Epithelial cell of prostate (primary cell): ENCODE results near the gene NEDD4L.

ENCODE experiments used
- DNase-seq: peaks from one replicate; pipeline ENCODE4 v3.0.0-alpha.2; 2011; ENCODE audit warnings: low read depth, low spot score
- H3K27ac ChIP-seq: fragments of 450-650 bp; 2 replicates; pipeline ENCODE4 v1.5.1; 2017; ENCODE audit warnings: mild to moderate bottlenecking

The NEDD4L gene

DNA sequence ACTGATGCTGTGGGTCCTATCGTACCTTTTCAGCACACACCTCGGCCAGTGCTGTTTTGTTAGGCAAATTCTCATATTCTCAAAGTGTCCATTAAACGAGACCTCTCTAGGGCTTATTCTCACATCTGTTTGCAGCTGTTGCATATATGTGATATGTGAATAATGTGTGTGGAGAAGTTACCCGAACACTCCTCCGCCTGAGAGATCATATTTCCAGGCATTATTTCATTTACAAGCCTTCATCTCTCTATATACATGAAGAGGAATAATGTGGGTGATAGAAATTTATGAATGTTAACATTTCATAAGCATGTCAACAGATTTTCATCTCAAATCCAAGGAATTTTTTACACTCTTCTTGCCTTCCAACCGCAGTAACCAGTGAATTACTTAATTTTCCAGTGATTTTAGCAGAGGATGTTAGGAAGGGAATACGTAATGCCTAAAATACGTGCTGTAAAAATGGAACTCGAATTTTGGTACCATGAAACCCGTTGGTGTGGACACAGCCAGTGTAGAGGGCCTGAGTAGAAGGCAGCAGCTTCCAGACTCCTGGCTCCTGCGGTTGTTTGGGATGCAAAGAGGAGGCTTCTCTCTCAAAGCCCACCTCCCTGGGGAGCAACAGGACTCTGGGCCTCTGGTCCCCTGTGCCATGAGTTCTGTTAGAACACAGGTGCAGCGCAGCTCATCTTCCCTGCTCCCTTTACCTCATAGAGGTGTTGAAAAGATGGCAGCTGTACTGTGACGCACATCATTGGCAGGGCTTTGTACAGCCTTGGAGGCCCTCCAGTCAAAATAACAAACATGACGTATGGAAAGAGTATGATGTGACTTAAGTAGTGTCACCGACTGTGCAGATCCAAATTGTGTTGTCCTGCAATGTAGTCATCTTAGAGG, 280.1 kb downstream of the NEDD4L start:
- DNase-seq, result no peak

DNA sequence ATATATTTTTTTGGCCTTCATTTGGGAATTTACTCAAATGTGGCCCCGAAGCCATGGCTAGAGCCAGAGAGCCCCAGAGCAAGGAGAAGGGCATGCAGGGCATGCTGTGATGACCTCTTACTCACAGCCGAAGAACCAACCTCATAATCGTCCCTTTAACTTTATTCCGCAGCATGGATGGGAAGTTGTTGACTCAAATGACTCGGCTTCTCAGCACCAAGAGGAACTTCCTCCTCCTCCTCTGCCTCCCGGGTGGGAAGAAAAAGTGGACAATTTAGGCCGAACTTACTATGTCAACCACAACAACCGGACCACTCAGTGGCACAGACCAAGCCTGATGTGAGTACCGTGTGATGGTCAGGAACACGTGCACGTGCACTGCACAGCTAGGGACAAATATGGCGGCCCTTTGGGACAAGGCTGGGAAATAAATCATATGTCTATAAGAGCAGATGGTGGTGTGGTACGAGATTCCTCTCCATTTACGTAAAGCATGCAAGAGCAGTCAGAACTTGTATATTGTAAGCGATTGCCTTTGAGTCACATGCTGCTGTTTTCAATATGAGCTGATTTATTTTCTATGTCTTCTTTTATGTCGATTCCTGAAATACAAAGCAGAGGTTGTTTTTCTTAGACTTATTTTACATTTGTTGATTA, 280.9 kb downstream of the NEDD4L start:
- no peak overlapping the region for H3K27ac ChIP-seq
- no peak for DNase-seq

More for the DNA sequence above, 280.1 kb downstream of the NEDD4L start:
- no peak overlapping the region for H3K27ac ChIP-seq

- H3K27ac ChIP-seq, result no peak overlapping the region
- DNase-seq, result no peak
Measured at GRCh38 chr18:58325494-58325893, 281.5 kb downstream of the NEDD4L start.

- no peak for DNase-seq
- no peak overlapping the region for H3K27ac ChIP-seq
Measured at GRCh38 chr18:58334061-58334460, 290.0 kb downstream of the NEDD4L start.

DNA sequence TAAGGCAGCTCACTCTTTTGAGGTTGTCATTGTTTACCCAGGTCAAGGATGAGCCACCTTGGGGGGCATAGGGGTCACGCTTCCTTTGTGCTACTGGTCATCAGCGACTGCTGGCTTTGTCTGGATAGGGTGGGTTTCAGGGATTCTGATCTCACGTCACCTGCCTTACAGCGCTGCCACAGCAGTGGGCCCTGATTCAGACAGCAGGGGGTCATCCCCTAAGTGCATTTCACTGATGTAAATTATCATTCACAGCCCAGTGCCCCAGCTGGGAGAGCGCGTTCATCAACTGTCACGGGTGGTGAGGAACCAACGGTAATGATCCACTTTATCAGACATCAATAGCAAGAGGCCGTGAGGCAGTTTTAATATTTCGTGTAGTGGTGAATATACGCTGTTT, 291.2 kb downstream of the NEDD4L start:
- no peak for DNase-seq
- H3K27ac ChIP-seq, result no peak overlapping the region

GRCh38 chr18:58335821-58336220, 291.8 kb downstream of the NEDD4L start:
- no peak overlapping the region for H3K27ac ChIP-seq
- DNase-seq, result no peak

DNA sequence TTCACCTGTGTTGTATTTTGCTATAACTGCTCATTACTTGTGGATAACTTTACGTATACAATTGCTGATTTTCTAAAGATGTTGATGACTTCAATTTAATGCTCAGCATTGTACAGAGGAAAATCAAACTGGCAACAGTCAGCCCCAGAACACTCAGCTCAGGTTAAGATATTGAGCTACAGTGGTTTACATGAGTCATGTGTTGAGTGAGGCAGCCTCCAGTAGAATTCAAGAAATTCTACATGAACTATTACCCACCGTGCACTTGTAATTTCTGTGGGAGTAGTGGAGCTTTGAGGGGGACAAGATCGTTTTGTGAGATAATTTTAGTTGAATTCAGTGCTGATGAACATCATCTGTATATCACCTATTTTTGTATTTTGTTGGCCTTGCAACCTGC, 292.6 kb downstream of the NEDD4L start:
- H3K27ac ChIP-seq, result no peak overlapping the region
- DNase-seq, result no peak

- DNase-seq, result no peak
- peak overlapping the region; percentile 50 for H3K27ac ChIP-seq
Measured at GRCh38 chr18:58337285-58337684, 293.3 kb downstream of the NEDD4L start.

GRCh38 chr18:58337686-58338085, 293.7 kb downstream of the NEDD4L start:
- DNase-seq, result no peak
- peak overlapping the region; percentile 50 for H3K27ac ChIP-seq

DNA sequence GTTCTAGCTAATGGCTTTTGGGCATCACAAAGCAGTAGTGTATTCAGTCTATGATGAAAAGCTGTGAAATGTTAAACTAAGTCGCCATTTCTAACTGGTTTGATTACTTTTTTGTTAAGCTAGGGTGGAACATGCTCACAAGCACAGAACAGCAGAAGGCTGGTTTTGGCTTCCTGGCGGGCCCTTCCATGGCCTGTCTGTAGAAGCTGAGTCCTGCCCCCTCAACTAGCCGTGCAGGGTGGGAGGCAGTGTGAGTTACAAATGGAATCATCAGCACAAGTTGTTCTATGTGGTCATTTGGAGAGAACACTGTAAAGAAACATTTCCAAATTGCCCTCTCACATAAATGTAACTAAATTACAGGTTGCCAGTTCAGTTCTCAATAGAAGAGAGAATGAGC, 294.1 kb downstream of the NEDD4L start:
- peak overlapping the region; percentile 50 for H3K27ac ChIP-seq
- no peak for DNase-seq

GRCh38 chr18:58338961-58339592, 295.1 kb downstream of the NEDD4L start:
- no peak for DNase-seq
- H3K27ac ChIP-seq, result peak overlapping the region; percentile 50

- DNase-seq, result no peak
- H3K27ac ChIP-seq, result no peak overlapping the region
Measured at GRCh38 chr18:58339890-58340289, 295.9 kb downstream of the NEDD4L start.

- DNase-seq, result no peak
Measured at GRCh38 chr18:58341916-58342315, 297.9 kb downstream of the NEDD4L start.

DNA sequence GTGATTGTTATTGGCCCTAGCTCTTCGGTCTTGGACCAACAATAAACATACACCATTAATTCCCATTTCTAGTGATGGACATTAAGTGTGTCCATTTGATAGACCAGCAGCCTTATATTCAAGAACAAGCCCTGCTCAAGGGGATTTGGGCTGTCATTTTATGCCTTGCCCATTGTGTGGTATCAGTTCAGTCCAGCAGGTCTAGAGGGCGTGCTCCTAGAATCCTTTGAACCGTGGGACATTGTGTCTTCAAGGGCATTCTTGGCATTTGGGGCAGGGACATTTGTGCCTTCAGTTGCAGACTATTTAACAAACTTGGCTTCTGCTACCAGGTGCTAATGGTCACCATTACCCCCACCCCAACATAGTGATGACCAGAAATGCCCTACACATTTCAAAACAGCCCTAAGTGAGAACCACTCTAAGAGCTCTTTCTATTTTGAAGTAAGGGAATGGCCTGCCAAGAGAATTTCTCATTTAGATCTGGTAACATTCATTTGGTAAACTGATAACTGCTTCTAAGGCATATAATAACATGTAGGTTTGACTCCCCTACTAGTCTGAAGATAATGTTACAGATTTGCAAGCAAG, 300.1 kb downstream of the NEDD4L start:
- DNase-seq, result no peak
- H3K27ac ChIP-seq, result no peak overlapping the region

More at GRCh38 chr18:58341916-58342315, 297.9 kb downstream of the NEDD4L start:
- no peak overlapping the region for H3K27ac ChIP-seq

GRCh38 chr18:58344861-58345463, 300.9 kb downstream of the NEDD4L start:
- H3K27ac ChIP-seq, result no peak overlapping the region
- DNase-seq, result no peak

GRCh38 chr18:58345875-58346274, 301.8 kb downstream of the NEDD4L start:
- no peak overlapping the region for H3K27ac ChIP-seq
- DNase-seq, result no peak

DNA sequence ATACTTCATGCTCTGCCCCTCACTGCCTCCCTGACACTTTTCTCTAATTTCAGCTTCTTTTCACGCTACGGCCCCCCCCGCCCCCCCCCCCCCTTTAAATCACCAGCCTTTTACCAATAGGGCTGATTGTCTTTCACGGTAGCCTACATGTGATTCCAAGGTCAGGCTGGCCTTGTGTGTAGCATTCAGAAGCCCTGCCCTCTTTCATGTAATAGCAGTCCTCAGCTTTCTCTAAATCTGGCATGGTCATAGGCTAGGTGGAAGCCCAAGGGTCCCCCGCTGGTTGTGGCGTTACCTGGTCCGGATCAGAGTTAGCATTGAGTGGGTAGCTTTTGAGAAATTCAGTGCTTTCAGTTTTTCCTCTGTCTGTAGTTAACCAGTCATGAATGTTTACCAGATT, 303.1 kb downstream of the NEDD4L start:
- no peak overlapping the region for H3K27ac ChIP-seq
- no peak for DNase-seq

GRCh38 chr18:58348517-58348916, 304.5 kb downstream of the NEDD4L start:
- DNase-seq, result no peak
- H3K27ac ChIP-seq, result no peak overlapping the region

GRCh38 chr18:58348951-58349350, 304.9 kb downstream of the NEDD4L start:
- no peak for DNase-seq
- no peak overlapping the region for H3K27ac ChIP-seq

DNA sequence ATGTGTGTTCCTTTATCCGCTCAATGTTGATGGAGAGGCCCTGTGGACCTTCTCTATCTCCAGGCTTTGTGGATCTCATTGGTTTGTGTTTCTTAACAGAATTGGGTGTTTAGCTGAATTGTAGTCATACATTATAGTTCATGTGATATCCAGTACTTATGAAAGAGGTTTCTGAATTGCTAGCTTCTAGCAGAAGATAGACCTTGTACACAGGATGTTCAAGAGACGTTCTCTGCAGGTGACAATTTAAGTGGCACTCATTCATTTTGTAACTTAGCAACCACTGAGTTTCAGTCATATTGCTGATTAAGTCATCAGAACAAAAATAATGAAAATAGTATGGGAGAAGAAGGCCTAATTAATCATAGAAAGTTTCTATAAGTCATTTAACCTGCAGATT, 305.6 kb downstream of the NEDD4L start:
- DNase-seq, result no peak
- no peak overlapping the region for H3K27ac ChIP-seq
